ENCODE data around the gene PNO1. TPM values are rescaled to one million over a fixed set of nuclear protein-coding genes. Genes with fewer than 3 reads are reported as not detected.

The PNO1 gene
- total and polyA plus RNA-seq, 11 donors: 4.5 to 20.1 (median 8.8) TPM

DNA sequence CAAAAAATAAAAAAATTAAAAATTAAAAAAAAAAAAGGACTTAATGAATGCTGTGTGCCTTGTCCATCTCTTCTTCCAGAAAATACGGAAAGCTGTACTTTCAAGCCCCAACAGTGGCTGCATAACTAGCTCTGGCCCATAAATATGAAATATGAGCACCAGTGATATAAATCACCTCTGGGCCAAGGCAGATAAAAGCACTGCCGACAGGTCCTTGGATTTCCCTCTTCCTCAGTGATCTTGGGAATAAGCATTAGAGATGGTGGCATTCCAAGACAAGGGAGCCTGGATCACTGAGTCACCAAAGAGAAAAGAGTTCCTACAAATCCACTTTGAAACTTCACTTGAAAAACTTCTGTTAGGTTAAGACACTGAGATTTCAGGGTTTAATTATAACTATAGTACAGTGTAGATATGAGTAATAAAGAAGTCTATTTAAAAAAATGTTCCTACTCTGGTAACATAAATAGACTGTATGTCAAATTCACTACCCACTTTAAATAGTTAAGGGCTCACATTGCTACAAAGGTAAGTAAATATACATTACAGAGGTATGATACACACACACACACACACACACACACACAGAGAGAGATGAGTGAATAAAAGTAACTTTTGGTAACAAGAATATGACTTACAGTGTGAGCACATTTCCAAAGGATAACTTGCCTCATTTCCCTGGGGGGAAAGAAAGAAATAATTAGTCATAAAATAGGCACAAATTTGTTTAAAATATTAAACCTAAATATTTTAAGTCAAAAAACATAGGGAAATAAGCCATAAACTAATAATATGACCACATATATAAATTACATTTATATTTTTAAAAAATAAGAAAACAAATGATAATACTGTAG, 59.0 kb downstream of the PNO1 start:
- Histone ChIP-seq H3K4me1 (peaks cover 0 to 69% (median 43%) of the 10 kb centered on the region in 12 donors), H3K36me3 (peaks cover 0 to 36% (median 11%) of the 10 kb centered on the region in 9 donors), H3K4me3 (no peak overlapping the region), H3K27me3 (no peaks in the 10 kb centered on the region), H3K27ac (no peak overlapping the region), H3K9me3 (peaks cover 0 to 7% (median 0%) of the 10 kb centered on the region in 12 donors)
- WGBS, 4 donors: 51 to 65% (median 54%) methylated on average over 2 of the region's 2 CpGs
- TF ChIP-seq POLR2A (IDR thresholded peaks at IDR 0.05): no peak
- TF ChIP-seq, protein P1, sequence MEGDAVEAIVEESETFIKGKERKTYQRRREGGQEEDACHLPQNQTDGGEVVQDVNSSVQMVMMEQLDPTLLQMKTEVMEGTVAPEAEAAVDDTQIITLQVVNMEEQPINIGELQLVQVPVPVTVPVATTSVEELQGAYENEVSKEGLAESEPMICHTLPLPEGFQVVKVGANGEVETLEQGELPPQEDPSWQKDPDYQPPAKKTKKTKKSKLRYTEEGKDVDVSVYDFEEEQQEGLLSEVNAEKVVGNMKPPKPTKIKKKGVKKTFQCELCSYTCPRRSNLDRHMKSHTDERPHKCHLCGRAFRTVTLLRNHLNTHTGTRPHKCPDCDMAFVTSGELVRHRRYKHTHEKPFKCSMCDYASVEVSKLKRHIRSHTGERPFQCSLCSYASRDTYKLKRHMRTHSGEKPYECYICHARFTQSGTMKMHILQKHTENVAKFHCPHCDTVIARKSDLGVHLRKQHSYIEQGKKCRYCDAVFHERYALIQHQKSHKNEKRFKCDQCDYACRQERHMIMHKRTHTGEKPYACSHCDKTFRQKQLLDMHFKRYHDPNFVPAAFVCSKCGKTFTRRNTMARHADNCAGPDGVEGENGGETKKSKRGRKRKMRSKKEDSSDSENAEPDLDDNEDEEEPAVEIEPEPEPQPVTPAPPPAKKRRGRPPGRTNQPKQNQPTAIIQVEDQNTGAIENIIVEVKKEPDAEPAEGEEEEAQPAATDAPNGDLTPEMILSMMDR (IDR thresholded peaks at IDR 0.05): no peak
- ATAC-seq (peak in 1 of 4 donors; percentile 29), DNase-seq (no peak)
- intact Hi-C loops (cut with DNase I): no loop called here

DNA sequence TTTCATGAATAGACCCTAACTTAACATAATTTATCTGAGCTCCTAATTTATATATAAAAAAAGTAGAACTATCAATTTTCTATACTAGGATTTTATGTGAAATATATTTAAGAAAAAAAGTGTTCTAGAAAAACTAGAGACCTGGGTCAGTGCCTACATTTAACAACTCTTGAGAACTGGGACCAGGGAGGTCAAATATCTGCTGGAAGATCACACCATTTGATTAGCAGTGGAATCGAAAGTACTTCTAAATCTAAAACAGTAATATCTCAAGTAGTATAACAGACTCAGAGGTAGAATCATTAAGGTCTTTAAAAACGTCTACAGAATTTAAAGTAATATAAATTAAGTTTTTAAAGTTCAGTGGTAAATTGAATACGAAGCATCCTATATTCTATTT, 60.0 kb downstream of the PNO1 start:
- Histone ChIP-seq H3K4me3 (no peak overlapping the region), H3K27ac (no peak overlapping the region), H3K27me3 (no peaks in the 10 kb centered on the region), H3K9me3 (peaks cover 0 to 12% (median 0%) of the 10 kb centered on the region in 12 donors), H3K4me1 (peaks cover 0 to 75% (median 44%) of the 10 kb centered on the region in 12 donors), H3K36me3 (peaks cover 0 to 26% (median 8%) of the 10 kb centered on the region in 9 donors)
- WGBS, 4 donors: 27 to 40% (median 35%) methylated on average over 3 of the region's 3 CpGs
- DNase-seq (no peak), ATAC-seq (no peak)
- TF ChIP-seq, protein P1 (IDR thresholded peaks at IDR 0.05): no peak
- no peak for TF ChIP-seq POLR2A (IDR thresholded peaks at IDR 0.05)
- intact Hi-C loops (cut with DNase I): no loop called here

DNA sequence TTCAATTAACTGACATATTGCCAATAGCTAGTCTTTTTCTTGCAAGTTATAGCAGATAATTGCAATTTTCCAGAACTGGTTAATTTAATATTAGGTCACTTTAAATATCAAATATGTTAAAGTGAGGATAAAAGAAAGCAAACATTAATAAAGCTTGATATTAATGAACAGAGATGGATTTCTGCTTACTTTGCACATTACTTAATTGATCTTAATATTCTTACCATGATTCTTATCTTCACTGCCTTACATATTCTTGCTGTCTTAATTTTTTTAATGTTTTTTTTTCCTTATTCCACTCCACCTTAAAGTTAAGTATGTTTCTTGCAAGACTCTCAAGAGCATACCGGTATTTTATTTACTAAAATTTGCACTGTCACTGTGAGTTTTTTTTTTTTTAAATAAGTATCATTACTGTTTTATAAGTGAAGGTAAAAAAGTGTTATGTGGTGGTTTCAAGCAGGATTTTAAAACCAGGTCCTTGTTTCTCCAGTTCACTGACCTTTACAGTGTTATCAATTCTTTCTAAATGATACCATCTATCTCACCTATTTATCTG, 60.7 kb downstream of the PNO1 start:
- Histone ChIP-seq H3K36me3 (peaks cover 0 to 19% (median 7%) of the 10 kb centered on the region in 9 donors), H3K9me3 (peaks cover 0 to 12% (median 0%) of the 10 kb centered on the region in 12 donors), H3K4me3 (no peak overlapping the region), H3K27me3 (no peaks in the 10 kb centered on the region), H3K27ac (no peak overlapping the region), H3K4me1 (peaks cover 0 to 75% (median 42%) of the 10 kb centered on the region in 12 donors)
- 17 to 30% (median 22%) methylated on average over 1 of the region's 1 CpG for WGBS, 4 donors
- ATAC-seq (no peak), DNase-seq (no peak)
- intact Hi-C loops (cut with DNase I): no loop called here
- TF ChIP-seq, protein P1 (IDR thresholded peaks at IDR 0.05): no peak
- no peak for TF ChIP-seq POLR2A (IDR thresholded peaks at IDR 0.05)

DNA sequence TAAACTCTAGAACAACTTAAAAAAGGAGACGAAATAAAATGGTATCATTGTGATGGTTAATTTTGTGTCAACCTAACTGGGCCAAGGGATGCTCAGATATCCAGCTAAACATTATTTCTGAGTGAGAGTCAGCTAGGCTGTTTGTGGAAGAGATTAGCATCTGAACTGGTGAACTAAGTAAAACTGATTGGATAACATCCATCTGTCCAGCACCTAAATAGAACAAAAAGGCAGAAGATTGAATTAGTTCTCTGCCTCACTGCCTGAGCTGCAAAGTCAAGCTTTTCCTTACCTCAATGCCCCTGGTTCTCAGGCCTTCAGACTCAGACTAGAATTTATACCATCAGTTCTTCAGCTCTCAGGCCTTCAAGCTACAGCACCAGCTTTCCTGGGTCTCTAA, 64.6 kb downstream of the PNO1 start:
- TF ChIP-seq POLR2A (IDR thresholded peaks at IDR 0.05): no peak
- TF ChIP-seq, protein P1 (IDR thresholded peaks at IDR 0.05): no peak
- WGBS, 4 donors: 91 to 96% (median 95%) methylated on average over 1 of the region's 1 CpG
- intact Hi-C loops (cut with DNase I): no loop called here
- Histone ChIP-seq H3K27ac (no peak overlapping the region), H3K4me3 (no peak overlapping the region), H3K36me3 (no peaks in the 10 kb centered on the region), H3K9me3 (peaks cover 0 to 12% (median 0%) of the 10 kb centered on the region in 12 donors), H3K27me3 (no peaks in the 10 kb centered on the region), H3K4me1 (peaks cover 0 to 85% (median 47%) of the 10 kb centered on the region in 12 donors)
- DNase-seq (no peak), ATAC-seq (no peak)
